Measurements from ENCODE around the gene DLGAP4.

GRCh38 chr20:36547186-36548005 lies 241.3 kb downstream of the DLGAP4 start:
- TF ChIP-seq CTCF (IDR thresholded peaks at IDR 0.05) (no peak), POLR2A (IDR thresholded peaks at IDR 0.05) (no peak)
